Thymus (tissue), 11 donors: ENCODE measurements around the gene MLX. TPM values are rescaled to one million over a fixed set of nuclear protein-coding genes. Genes with fewer than 3 reads are reported as not detected.
"Not testable (repeated sequence)": the region's sequence is repeated elsewhere in the genome, so short reads cannot be mapped to it uniquely, and the experiment has no call there.

ENCODE experiments used
- DNase-seq, 9 donors: peaks; one replicate each; pipeline ENCODE4 v3.0.0-alpha.2; 2013; ENCODE audit warnings: low spot score in 9 of 9, low read depth in 6 of 9, missing footprints in 1 of 9
- H3K27ac ChIP-seq, 2 donors: one replicate each; pipeline ENCODE4 v1.5.1; 2013; ENCODE audit warnings: control low read depth in 1 of 2, low read depth in 1 of 2, low read length in 1 of 2, mild to moderate bottlenecking in 1 of 2, moderate library complexity in 1 of 2
- H3K27me3 ChIP-seq, 2 donors: one replicate each; pipeline ENCODE4 v1.5.1; 2013; ENCODE audit warnings: low read length in 1 of 2; ENCODE audit not compliant: control insufficient read depth in 2 of 2, insufficient read depth in 1 of 2
- H3K36me3 ChIP-seq, 2 donors: one replicate each; pipeline ENCODE4 v1.5.1; 2013; ENCODE audit warnings: low read length in 1 of 2, mild to moderate bottlenecking in 1 of 2, moderate library complexity in 1 of 2; ENCODE audit not compliant: control insufficient read depth in 2 of 2, insufficient read depth in 2 of 2
- H3K4me1 ChIP-seq, 2 donors: one replicate each; pipeline ENCODE4 v1.5.1; 2013; ENCODE audit warnings: low read length in 2 of 2; ENCODE audit not compliant: control insufficient read depth in 2 of 2, insufficient read depth in 2 of 2
- H3K4me3 ChIP-seq, 2 donors: one replicate each; pipeline ENCODE4 v1.5.1; 2013; ENCODE audit warnings: low read length in 2 of 2, control low read depth in 1 of 2, mild to moderate bottlenecking in 1 of 2
- H3K9me3 ChIP-seq, 2 donors: one replicate each; pipeline ENCODE4 v1.5.1; 2013; ENCODE audit warnings: low read length in 1 of 2, mild to moderate bottlenecking in 1 of 2; ENCODE audit not compliant: control insufficient read depth in 2 of 2, insufficient read depth in 1 of 2
- WGBS: extraction: QIAGEN DNeasy Blood & Tissue Kit; methylation state at CpG from one replicate; pipeline ENCODE4 v1.1.7; 2013; 5-methylcytosine and 5-hydroxymethylcytosine counted together
- polyA plus RNA-seq: library from polyadenylated mRNA; stranded (reverse); fragments of 200-250 nt; gene quantifications from one replicate; pipeline ENCODE4 v1.2.3, GENCODE V29; 2013
- total RNA-seq: library from RNA; stranded (reverse); fragments of 120-200 nt; gene quantifications from one replicate; pipeline ENCODE4 v1.2.4, GENCODE V29; 2013
- donor health status: healthy.

The MLX gene
- total and polyA plus RNA-seq, 2 donors: 29.3 to 45.2 TPM

GRCh38 chr17:42618442-42619150, 51.7 kb downstream of the MLX start:
- H3K27me3 ChIP-seq: no peaks in the 10 kb centered on the region
- H3K4me3 ChIP-seq: no peak overlapping the region
- H3K9me3 ChIP-seq: no peaks in the 10 kb centered on the region
- DNase-seq: peak in 3 of 9 donors; percentile 16 to 44 (median 17)
- peaks cover 14 to 20% of the 10 kb centered on the region in 2 donors for H3K4me1 ChIP-seq
- peaks cover 22 to 24% of the 10 kb centered on the region in 2 donors for H3K36me3 ChIP-seq
- peak overlapping the region; percentile 36 to 46 for H3K27ac ChIP-seq
- WGBS: 53% methylated on average over 9 of the region's 9 CpGs

GRCh38 chr17:42621987-42622386, 55.1 kb downstream of the MLX start:
- not testable (repeated sequence) for H3K27ac ChIP-seq, H3K9me3 ChIP-seq, H3K36me3 ChIP-seq, H3K27me3 ChIP-seq, DNase-seq, H3K4me3 ChIP-seq
- 96% methylated on average over 3 of the region's 3 CpGs for WGBS
- peaks cover 14 to 20% of the 10 kb centered on the region in 2 donors for H3K4me1 ChIP-seq

Other genes with a start within 250 kb of the MLX start
- gene STAT3, start 178.7 kb upstream of the MLX start, total RNA-seq: 69.2 TPM
- gene STAT3, start 178.7 kb upstream of the MLX start, polyA plus RNA-seq: 57.6 TPM
- gene CAVIN1, start 143.8 kb upstream of the MLX start, total RNA-seq: 16.4 TPM
- 47.0 TPM for gene CAVIN1, start 143.8 kb upstream of the MLX start, polyA plus RNA-seq
- 15.4 TPM for gene ATP6V0A1, start 108.2 kb upstream of the MLX start, total RNA-seq
- gene ATP6V0A1, start 108.2 kb upstream of the MLX start, polyA plus RNA-seq: 47.7 TPM
- 10.0 TPM for gene NAGLU, start 30.9 kb upstream of the MLX start, total RNA-seq
- 33.6 TPM for gene NAGLU, start 30.9 kb upstream of the MLX start, polyA plus RNA-seq
- gene HSD17B1, start 14.2 kb upstream of the MLX start, total RNA-seq: 1.1 TPM
- 6.1 TPM for gene HSD17B1, start 14.2 kb upstream of the MLX start, polyA plus RNA-seq
- 20.7 TPM for gene COASY, start 5.0 kb upstream of the MLX start, total RNA-seq
- 89.3 TPM for gene COASY, start 5.0 kb upstream of the MLX start, polyA plus RNA-seq
- gene PSMC3IP, start 10.6 kb downstream of the MLX start, total RNA-seq: 7.2 TPM
- gene PSMC3IP, start 10.6 kb downstream of the MLX start, polyA plus RNA-seq: 5.1 TPM
- 40.0 TPM for gene RETREG3, start 42.3 kb downstream of the MLX start, total RNA-seq
- 33.7 TPM for gene RETREG3, start 42.3 kb downstream of the MLX start, polyA plus RNA-seq
- gene TUBG1, start 42.6 kb downstream of the MLX start, total RNA-seq: 24.1 TPM
- 11.4 TPM for gene TUBG1, start 42.6 kb downstream of the MLX start, polyA plus RNA-seq
- 3.0 TPM for gene TUBG2, start 92.2 kb downstream of the MLX start, total RNA-seq
- gene TUBG2, start 92.2 kb downstream of the MLX start, polyA plus RNA-seq: 11.3 TPM
- 8.2 TPM for gene PLEKHH3, start 109.9 kb downstream of the MLX start, total RNA-seq
- 20.3 TPM for gene PLEKHH3, start 109.9 kb downstream of the MLX start, polyA plus RNA-seq
- 0.80 TPM for gene CCR10, start 114.7 kb downstream of the MLX start, total RNA-seq
- 1.2 TPM for gene CCR10, start 114.7 kb downstream of the MLX start, polyA plus RNA-seq
- gene CNTNAP1, start 115.4 kb downstream of the MLX start, total RNA-seq: 0.76 TPM
- 2.1 TPM for gene CNTNAP1, start 115.4 kb downstream of the MLX start, polyA plus RNA-seq
- 18.5 TPM for gene EZH1, start 177.9 kb downstream of the MLX start, total RNA-seq
- gene EZH1, start 177.9 kb downstream of the MLX start, polyA plus RNA-seq: 38.8 TPM
- 8.4 TPM for gene RAMP2, start 194.1 kb downstream of the MLX start, total RNA-seq
- 22.1 TPM for gene RAMP2, start 194.1 kb downstream of the MLX start, polyA plus RNA-seq
- 75.0 TPM for gene VPS25, start 206.3 kb downstream of the MLX start, total RNA-seq
- 58.3 TPM for gene VPS25, start 206.3 kb downstream of the MLX start, polyA plus RNA-seq
- 0.05 TPM for gene WNK4, start 213.5 kb downstream of the MLX start, total RNA-seq
- 0.11 TPM for gene WNK4, start 213.5 kb downstream of the MLX start, polyA plus RNA-seq
- 72.4 TPM for gene COA3, start 231.6 kb downstream of the MLX start, total RNA-seq
- gene COA3, start 231.6 kb downstream of the MLX start, polyA plus RNA-seq: 95.5 TPM
- gene CNTD1, start 231.8 kb downstream of the MLX start, total RNA-seq: 0.09 TPM
- 0.32 TPM for gene CNTD1, start 231.8 kb downstream of the MLX start, polyA plus RNA-seq